ENCODE results near the gene ATAD3C. TPM values are rescaled to one million over a fixed set of nuclear protein-coding genes. Genes with fewer than 3 reads are reported as not detected.

ATAD3C gene
- total and polyA plus RNA-seq, 2 donors (not counting 3 experiments of a cell fraction or from before 2014, with no cell fraction given): 0.01 TPM; not detected in 1

GRCh38 chr1:1434131-1434823 is 15.2 kb upstream of the ATAD3C start:
- H3K27me3 ChIP-seq (ENCODE audit: control insufficient read depth in 2 of 2, insufficient read depth in 2 of 2, low read length in 2 of 2): no peaks in the 10 kb centered on the region
- peak overlapping the region; percentile 71 for H2AFZ ChIP-seq (ENCODE audit: low read depth, low read length)
- ChIA-PET POLR2A (interaction anchor here (0.5 kb wide), 1 partner anchor 215 kb away, joined by 3 read pairs; no protein-coding TSS in a partner anchor), CTCF (interaction anchor here (0.7 to 2.4 kb wide), 4 partner anchors 27 to 35 kb away, joined by 3 to 7 read pairs (median 4); partner anchors contain the start of genes CCNL2 and MRPL20)
- peaks cover 19% of the 10 kb centered on the region for H3K4me1 ChIP-seq (ENCODE audit: control insufficient read depth, extremely low read depth, insufficient read depth, low read length)
- TF ChIP-seq POLR2AphosphoS5 (IDR thresholded peaks at IDR 0.05; ENCODE audit: insufficient read depth, low read depth, low read length) (no peak), JUN (IDR thresholded peaks at IDR 0.05; ENCODE audit: borderline replicate concordance, insufficient read depth, insufficient read length, low read depth) (no peak), GATA2 (IDR thresholded peaks at IDR 0.05; ENCODE audit: insufficient read depth, insufficient read length, low read depth, low read length) (no peak), EZH2 (IDR thresholded peaks at IDR 0.05; ENCODE audit: borderline replicate concordance, low read depth, low read length, severe bottlenecking) (no peak), CTCF (IDR thresholded peaks at IDR 0.05; ENCODE audit: extremely low read depth in 1 of 2, insufficient read depth in 1 of 2, low read depth in 1 of 2, low read length in 2 of 2) (no peak), POLR2A (IDR thresholded peaks at IDR 0.05; ENCODE audit: low read depth, low read length) (no peak), FOS (IDR thresholded peaks at IDR 0.05; ENCODE audit: borderline replicate concordance, insufficient read depth, low read length) (no peak), MYC (IDR thresholded peaks at IDR 0.05; ENCODE audit: low read depth, low read length) (no peak)
- TF ChIP-seq, protein P1, sequence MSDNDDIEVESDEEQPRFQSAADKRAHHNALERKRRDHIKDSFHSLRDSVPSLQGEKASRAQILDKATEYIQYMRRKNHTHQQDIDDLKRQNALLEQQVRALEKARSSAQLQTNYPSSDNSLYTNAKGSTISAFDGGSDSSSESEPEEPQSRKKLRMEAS (IDR thresholded peaks at IDR 0.05; ENCODE audit: insufficient read depth, insufficient read length): no peak
- dilution Hi-C loops (cut with MboI; ENCODE audit: extremely low pct_ligation_motif_present, low sequenced_read_pairs): no loop called here
- H3K4me2 ChIP-seq (ENCODE audit: insufficient read depth, low read length): no peak overlapping the region
- no peak overlapping the region for H3K9ac ChIP-seq (replicated peaks; ENCODE audit: extremely low read depth, insufficient read depth, low read length)
- no TSS peak for BruUV-seq (replicated peaks)
- no peak overlapping the region for H3K27ac ChIP-seq (ENCODE audit: insufficient read depth, low read depth, low read length)
- H4K20me1 ChIP-seq (replicated peaks; ENCODE audit: control insufficient read depth, extremely low read depth, insufficient read depth, low read length): no peaks in the 10 kb centered on the region
- no peaks in the 10 kb centered on the region for H3K9me3 ChIP-seq (replicated peaks; ENCODE audit: control insufficient read depth, insufficient read depth, low read length)
- no peak for DNase-seq (ENCODE audit: low read depth, low spot score)
- no peak overlapping the region for H3K4me3 ChIP-seq (replicated peaks in 1 of 3; ENCODE audit: insufficient read depth in 1 of 3, low read depth in 1 of 3, low read length in 3 of 3)
- no peaks in the 10 kb centered on the region for H3K36me3 ChIP-seq (ENCODE audit: control insufficient read depth in 2 of 2, extremely low read depth in 1 of 2, insufficient read depth in 2 of 2, low read length in 2 of 2)
- no peaks in the 10 kb centered on the region for H3K9me1 ChIP-seq (replicated peaks; ENCODE audit: control insufficient read depth, extremely low read depth, insufficient read depth, low read length)
- no peak for FAIRE-seq
- H3K79me2 ChIP-seq (ENCODE audit: control insufficient read depth, insufficient read depth, low read length): no peaks in the 10 kb centered on the region
- intact Hi-C loops (cut with micrococcal nuclease): no loop called here

All from endothelial cell of umbilical vein (primary cell).